Stimulated activated CD8-positive, alpha-beta memory T cell treated with anti-CD3 and anti-CD28 coated beads, Interleukin-4, amount 100 ng/mL, for 1 hour (primary cell): ENCODE data around the gene UNG.
A peak's percentile ranks its signal among the peaks of the same experiment; 100 is the strongest.

Experiments
- DNase-seq, 2 donors: peaks; one replicate each; pipeline ENCODE4 v3.0.0-alpha.2; 2020; ENCODE audit warnings: low read depth in 2 of 2, low spot score in 1 of 2

The UNG gene

GRCh38 chr12:109088818-109089217 is 8.6 kb upstream of the UNG start:
- no peak for DNase-seq

DNA sequence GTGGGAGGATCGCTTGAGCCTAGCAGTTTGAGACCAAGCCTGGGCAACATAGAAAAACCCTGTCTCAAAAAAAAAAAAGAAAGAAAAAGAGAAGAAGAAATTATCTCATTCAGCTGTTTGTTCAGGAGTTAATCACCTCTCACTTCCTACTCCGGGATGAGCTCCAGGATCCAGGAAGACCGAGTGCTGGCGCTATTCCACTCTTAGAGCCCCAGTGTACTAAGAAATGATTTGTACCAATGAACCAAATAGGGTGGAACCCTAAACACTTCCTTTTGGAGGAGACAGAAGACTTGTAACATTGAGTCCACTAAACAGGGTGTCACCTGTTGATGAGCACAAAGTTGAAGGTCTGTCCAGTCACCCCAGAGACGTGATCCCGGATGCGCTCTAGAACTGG is 7.7 kb upstream of the UNG start:
- DNase-seq = no peak

DNA sequence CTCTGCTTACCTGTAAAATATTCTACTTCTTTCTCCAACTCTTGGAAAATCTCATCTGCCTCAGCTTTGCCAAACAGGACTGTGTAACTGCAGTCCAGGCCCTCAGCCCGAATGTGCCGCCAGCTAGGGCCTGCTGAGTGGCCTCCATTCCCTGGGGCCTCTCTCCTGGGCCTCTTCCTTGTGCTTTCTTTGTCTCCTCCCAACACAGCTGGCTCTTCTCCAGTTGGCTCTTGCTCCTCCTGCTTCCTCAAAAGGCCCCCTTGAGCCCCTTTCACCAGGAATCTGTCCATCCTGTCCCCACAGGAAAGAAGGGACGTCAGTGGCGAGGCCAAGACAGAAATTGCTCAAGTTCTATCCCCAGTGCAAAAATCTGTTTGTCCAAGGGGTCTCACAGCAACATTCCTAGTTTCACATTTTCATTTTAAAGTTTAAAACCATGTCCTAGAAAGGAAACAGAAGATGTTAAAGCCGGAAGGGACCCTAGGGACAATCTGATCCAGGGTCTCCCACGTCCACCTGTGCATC is 4.8 kb upstream of the UNG start:
- no peak for DNase-seq

DNA sequence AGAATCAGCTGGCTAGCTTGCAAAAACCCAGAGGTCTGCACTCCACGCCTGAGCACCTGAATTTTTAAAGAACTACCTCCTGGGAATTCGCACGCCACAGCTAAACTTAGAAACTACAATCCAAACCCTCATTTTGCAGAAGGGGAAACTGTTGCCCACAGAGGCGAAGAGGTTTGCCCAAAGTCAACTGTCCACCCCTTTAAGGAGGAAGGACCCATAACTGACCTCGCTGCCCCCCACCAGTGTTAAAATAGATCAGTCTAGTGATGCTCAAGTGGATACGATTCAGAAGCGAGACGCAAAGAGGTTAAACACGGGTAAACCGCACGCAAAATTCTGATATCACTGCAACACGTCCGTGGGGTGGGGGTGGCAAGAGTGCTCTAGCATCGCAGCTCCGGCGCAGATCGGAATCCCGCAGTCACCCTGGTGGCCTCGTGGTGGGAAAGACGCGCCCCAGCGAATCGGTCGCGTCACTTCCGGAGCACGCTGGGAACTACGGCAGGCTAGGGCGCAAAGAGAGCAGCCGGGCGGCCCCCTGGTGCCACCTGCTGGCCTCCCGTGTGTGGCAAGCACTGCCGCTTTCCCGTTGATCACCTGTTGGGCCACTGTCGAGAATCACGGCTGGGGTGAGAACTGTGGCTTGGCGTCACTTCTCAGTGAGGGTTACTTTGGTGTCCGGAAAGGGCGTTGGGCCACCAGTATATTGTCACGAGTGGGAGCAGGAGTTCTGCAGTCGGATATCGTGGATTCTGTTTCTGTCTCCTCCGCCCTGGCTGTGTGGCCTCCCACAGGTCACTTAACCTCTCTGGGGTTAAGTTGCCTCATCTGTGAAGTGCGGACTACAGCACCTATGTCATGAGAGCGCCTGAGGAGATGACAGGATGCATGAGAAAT is 4.1 kb upstream of the UNG start, which contains the start of gene ALKBH2:
Gene ALKBH2 (minus strand): TSS at position 451 of the 897 bp plus-strand sequence. CDS start 686 bp downstream, outside the sequence.
- DNase-seq = peak; percentile 87 to 88

- DNase-seq = no peak
Measured at GRCh38 chr12:109097140-109097434, 310 bp upstream of the UNG start.

- DNase-seq = peak in 1 of 2 donors; percentile 9
Measured at GRCh38 chr12:109098183-109098604, 797 bp downstream of the UNG start.

GRCh38 chr12:109098651-109099050 is 1.3 kb downstream of the UNG start:
- no peak for DNase-seq

DNA sequence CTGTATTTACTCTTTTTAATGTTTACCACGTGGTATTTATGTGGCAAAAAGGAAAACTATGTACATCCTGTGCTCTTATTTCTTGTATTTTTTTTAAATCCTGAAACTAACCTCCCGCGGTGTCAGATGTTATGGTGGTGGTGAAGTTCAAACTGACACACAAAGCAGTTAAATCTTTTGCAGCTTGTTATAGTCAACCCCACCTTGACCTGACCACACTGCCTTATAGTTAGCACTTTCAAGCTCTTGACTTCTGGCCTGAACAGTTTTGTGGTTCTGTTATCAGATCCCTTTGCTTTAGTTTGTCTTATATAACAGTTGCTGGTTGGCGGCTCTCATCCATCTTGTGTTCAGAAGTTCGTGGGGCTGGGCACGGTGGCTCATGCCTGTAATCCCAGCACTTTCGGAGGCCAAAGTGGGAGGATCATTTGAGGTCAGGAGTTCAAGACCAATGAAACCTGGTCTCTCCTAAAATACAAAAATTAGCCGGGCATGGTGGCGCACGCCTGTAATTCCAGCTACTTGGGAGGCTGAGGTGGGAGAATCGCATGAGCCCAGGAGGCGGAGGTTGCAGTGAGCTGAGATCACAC is 2.1 kb downstream of the UNG start:
- DNase-seq = no peak

DNA sequence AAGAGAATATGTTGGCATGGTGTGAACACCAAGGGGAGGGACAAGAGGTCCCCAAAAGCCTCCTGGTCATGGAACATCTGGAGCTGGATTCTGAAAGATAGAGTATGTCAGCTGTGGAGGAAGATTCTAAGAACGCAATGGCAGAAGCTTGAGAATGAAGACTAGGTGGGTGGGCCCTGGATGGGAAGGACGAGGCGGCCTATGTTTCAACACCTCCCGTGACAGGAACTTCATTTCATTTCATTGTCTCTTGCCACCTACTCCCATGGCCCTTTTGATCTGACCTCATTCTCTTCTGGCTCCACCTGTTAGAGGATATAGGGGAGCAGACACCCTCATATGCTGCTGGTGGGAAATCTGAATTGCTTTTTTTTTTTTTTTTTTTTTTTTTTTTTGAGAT is 3.3 kb downstream of the UNG start:
- DNase-seq = no peak

DNA sequence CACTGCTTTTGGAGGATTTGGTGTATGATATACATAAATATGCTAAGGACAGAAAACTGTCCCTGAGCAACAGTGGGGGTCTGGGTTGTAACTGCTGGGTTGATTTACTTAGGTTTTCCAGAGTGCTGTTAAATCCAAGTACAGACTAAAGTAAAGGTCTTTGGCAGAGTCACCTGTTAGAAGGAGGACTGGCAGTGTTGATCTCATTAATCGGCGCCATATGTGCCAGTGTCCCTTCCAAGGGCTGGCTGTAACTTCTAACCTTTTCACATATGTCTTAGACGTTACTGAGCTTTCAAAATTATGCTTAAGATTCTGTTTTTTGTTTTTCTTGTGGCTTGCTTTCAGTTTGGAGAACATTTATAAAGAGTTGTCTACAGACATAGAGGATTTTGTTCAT is 5.1 kb downstream of the UNG start:
- no peak for DNase-seq

DNA sequence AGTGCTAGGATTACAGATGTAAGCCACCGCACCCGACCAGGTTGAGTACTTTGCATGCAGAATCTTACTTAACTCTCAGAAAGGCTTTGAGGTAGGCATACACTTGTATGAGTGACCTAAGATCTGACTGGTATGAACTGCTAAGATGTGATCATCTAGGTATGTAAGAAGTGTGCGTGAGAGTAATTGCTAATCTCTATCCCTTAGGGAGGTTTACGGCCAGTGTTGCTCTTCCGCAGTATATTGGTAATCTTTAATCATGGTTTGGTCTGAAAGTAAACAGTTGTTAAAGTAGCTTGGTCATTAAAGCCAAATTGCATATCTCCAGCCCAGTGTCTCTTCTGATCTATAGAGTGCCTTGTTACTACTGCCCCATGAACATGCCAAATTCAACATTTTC is 7.8 kb downstream of the UNG start:
- DNase-seq = no peak

DNA sequence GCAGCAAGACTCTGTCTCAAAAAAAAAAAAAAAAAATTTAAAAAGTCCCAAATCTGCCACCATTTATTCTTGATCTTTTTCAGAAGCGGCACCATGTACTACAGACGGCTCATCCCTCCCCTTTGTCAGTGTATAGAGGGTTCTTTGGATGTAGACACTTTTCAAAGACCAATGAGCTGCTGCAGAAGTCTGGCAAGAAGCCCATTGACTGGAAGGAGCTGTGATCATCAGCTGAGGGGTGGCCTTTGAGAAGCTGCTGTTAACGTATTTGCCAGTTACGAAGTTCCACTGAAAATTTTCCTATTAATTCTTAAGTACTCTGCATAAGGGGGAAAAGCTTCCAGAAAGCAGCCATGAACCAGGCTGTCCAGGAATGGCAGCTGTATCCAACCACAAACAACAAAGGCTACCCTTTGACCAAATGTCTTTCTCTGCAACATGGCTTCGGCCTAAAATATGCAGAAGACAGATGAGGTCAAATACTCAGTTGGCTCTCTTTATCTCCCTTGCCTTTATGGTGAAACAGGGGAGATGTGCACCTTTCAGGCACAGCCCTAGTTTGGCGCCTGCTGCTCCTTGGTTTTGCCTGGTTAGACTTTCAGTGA is 12.5 kb downstream of the UNG start:
- no peak for DNase-seq

GRCh38 chr12:109110988-109111495 is 13.6 kb downstream of the UNG start:
- DNase-seq = peak in 1 of 2 donors; percentile 5

DNA sequence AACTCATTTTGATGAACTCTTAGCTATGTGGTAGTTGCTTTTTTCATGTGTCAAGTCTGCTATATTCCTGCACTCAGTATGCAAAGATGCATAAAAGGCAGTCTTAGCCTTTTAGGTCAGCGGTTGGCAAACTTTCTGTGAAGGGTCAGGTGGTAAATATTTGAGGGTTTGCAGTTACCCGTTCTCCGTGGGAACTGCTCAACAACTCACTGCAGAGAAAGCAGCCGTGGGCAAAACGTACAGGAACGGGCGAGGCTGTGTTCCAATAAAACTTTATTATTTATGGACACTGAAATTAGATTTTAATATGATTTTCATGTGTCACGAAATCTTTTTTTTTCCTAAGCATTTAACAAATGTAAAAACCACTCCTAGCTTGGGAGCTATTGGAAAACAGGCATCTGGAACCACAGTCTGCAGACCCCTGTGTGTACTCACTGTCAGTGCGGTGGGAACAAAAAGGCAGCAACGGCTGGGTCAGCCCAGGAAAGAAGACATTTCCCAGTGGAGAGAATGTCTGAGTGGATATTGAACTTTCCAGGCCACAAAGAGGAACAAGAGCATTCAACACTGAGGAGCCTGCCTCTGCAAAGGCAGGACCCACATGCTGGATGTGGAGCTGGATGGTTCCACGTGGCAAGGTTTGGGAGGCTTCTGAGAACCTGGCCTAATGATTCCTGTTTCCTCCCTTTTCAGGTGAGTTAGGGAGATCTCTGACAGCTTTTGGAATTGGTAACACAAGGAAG is 15.5 kb downstream of the UNG start:
- no peak for DNase-seq

GRCh38 chr12:109113661-109114321 is 16.4 kb downstream of the UNG start:
- DNase-seq = no peak

DNA sequence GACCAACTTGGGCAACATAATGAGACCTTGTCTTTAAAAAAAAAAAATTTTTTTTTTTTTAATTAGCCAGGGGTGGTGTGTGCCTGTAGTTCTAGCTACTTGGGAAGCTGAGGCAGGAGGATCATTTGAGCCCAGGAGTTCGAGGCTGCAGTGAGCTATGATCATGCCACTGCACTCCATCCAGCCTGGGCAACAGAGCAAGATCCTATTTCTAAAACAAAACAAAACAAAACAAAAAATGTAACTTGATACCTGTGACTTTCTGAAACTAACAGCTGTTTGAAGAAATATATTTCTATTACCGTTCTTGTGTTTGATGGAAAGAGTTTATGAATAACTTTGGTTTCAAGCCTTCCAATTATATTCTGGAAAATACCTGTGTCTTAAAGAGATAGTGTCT is 17.2 kb downstream of the UNG start:
- no peak for DNase-seq

DNA sequence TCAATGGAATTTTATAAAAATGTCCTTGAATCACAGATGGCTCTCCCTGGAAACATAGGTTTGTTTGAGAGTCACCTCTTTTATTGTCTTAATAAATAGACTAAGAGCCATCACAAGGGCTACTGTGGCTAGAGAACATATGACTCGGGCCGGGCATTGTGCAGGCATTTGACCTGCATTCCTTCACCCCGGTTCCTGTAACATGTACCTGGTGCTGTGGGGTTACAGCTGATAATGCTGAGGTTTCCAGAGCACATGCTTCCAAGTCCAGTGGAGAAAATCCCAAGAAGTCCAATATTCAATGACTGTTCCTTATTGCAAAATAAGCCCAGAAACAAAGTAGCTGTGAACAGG is 18.0 kb downstream of the UNG start:
- no peak for DNase-seq

DNA sequence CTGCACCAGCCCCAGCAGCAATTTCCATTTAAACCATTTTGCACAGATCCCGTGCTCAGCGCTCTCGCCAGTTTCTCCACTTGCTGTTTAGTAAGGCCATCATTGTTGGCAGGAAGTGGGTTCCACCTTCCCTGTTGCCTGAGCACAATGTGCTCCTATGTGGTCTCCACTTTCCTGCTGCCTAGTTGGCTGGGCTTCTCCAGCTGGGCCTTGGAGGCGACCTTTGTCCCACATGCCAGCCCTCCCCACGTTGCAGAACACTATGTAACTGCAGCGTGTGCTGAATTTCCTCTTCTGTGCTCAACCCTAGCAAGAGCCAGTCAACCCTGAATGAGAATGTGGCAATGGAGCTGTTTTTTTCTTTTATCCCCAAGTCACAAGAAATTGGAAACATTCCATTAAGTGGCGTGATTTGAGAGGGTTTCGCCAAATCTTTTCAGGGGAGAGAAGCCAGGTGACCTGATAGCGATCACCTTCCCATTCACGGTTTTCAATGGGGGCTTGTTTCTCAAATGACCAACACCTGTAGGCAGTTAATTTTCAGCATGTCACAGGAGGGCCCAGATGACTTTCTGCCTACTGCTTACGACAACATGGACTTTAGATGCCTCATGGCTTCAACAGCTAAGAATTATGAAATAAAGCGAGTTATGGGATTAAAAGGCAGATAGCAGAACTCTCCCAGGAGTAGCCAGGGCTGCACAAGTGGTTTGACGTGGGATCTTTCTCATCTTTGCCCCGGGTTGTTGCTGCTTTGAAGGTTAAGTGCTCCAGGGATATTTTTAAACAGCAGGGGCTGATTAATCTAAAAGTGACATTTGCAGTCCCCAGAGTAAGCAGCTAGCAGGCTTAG is 18.6 kb downstream of the UNG start, which contains the start of gene ACACB:
Gene ACACB (plus strand): TSS at position 830 of the 853 bp plus-strand sequence. CDS start 22,819 bp downstream, outside the sequence.
- DNase-seq = no peak

- no peak for DNase-seq
Measured at GRCh38 chr12:109116611-109116949, 19.2 kb downstream of the UNG start.

DNA sequence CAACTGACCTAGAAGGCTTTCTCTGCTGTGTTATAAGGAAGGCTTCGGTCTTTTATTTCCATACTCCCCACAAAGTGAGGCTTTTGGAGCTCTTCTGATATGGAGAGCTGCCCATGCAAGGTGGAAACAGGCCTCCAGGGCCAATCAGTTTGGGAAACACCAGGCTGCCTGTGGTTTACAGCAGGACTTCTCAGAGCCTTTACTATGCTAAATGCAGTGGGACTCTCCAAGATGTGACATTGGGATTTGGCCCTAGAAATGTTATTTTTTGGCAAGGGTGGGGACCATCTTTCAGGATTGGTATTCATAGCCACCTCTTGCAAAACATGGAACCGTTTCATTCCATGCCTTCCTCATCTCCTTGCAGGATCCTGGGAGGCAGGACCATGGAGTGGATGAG is 22.7 kb downstream of the UNG start:
- no peak for DNase-seq
